HL-60 (cell line): Measurements from ENCODE around the gene UNC5C.

Experiments
- DNase-seq, 2 experiments: peaks; one replicate each; pipeline ENCODE4 v3.0.0-alpha.2; 2010 to 2020; ENCODE audit warnings: low read depth in 1 of 2, low spot score in 1 of 2
- H3K27ac ChIP-seq: fragments of 250-450 bp; sonication (Bioruptor Pico); replicated peaks from 2 replicates; pipeline ENCODE4 v1.5.1; 2020; ENCODE audit warnings: mild to moderate bottlenecking, moderate library complexity
- H3K27me3 ChIP-seq: fragments of 250-450 bp; sonication (Bioruptor Pico); 2 replicates; pipeline ENCODE4 v1.5.1; 2021; ENCODE audit warnings: mild to moderate bottlenecking, moderate library complexity; ENCODE audit not compliant: insufficient read depth, poor library complexity, severe bottlenecking
- H3K4me3 ChIP-seq: replicated peaks from 2 replicates; pipeline ENCODE4 v1.5.1; 2011; ENCODE audit warnings: mild to moderate bottlenecking, control low read depth, low read length; ENCODE audit not compliant: insufficient read depth
- CTCF ChIP-seq: IDR thresholded peaks from one replicate; pipeline ENCODE4 v1.5.1; 2011; ENCODE audit warnings: low read length, control low read depth, inconsistent platforms; ENCODE audit not compliant: insufficient read depth
- GABPA ChIP-seq: IDR thresholded peaks from 2 replicates; pipeline ENCODE4 v1.6.1; 2012; ENCODE audit warnings: low read depth
- POLR2AphosphoS5 ChIP-seq: IDR thresholded peaks from 2 replicates; pipeline ENCODE4 v1.6.1; 2012; ENCODE audit warnings: low read depth
- REST ChIP-seq: IDR thresholded peaks from 2 replicates; pipeline ENCODE4 v1.6.1; 2012; ENCODE audit warnings: low read depth; ENCODE audit not compliant: insufficient replicate concordance
- SPI1 ChIP-seq: IDR thresholded peaks from 2 replicates; pipeline ENCODE4 v1.6.1; 2012; ENCODE audit warnings: low read depth, mild to moderate bottlenecking, borderline replicate concordance

Gene UNC5C

DNA sequence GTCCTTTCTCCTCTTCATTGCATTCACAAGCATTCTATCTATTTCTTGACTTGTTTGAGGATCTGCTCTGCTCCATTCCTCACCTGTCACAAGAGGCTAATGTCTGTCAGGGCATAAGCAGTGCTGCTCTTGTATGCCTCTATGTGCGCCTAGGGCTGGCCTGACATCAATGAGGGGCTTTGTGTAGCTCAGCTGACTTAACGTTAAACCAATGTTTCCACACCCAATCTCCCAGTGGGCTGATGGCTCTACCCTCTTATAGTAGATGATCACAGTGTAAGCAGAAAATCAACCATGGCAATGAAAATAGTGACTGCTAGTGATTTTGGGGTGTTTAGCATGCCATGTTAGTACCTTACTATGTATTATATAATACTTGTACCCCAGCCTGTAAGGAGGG, 139.0 kb downstream of the UNC5C start:
- TF ChIP-seq CTCF, result no peak
- TF ChIP-seq GABPA, result no peak
- TF ChIP-seq POLR2AphosphoS5, result no peak
- no peak for TF ChIP-seq SPI1
- no peak for TF ChIP-seq REST
- no peak overlapping the region for H3K27ac ChIP-seq
- H3K27me3 ChIP-seq, result no peaks in the 10 kb centered on the region
- no peak for DNase-seq
- no peak overlapping the region for H3K4me3 ChIP-seq

GRCh38 chr4:95409127-95409526, 139.6 kb downstream of the UNC5C start:
- Histone ChIP-seq H3K27ac (no peak overlapping the region), H3K27me3 (no peaks in the 10 kb centered on the region), H3K4me3 (no peak overlapping the region)
- TF ChIP-seq SPI1 (no peak), POLR2AphosphoS5 (no peak), REST (no peak), CTCF (no peak), GABPA (no peak)
- no peak for DNase-seq

DNA sequence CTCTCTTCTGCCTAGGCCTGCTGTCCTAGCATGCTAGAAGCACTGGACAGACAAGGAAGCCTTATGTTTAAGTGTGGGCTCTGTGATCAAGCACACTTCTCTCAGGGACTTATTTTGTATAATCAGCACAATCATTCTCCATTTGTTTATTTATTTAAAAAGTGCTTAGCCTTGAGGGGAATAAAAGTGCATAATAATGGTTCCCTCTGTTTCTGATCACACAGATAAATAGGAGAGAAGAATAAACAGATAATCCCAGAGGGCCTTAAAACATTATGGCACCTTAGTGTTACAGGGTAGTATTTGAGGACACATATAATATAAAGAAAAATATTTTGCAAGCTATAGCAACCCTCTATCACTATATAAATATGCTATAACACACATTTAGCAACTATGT, 146.5 kb downstream of the UNC5C start:
- no peak for DNase-seq
- TF ChIP-seq CTCF, result no peak
- no peak for TF ChIP-seq GABPA
- no peak for TF ChIP-seq POLR2AphosphoS5
- no peak for TF ChIP-seq SPI1
- TF ChIP-seq REST, result no peak
- H3K27me3 ChIP-seq, result no peaks in the 10 kb centered on the region
- H3K4me3 ChIP-seq, result no peak overlapping the region
- H3K27ac ChIP-seq, result no peak overlapping the region
